Endothelial cell of umbilical vein (primary cell): ENCODE results near the gene GPR161. TPM values are rescaled to one million over a fixed set of nuclear protein-coding genes. Genes with fewer than 3 reads are reported as not detected.

Experiments
- BruUV-seq: library from RNA; stranded (reverse); fragments of 400-500 nt; replicated peaks from 2 replicates; lab custom pipeline; 2021; lab: Mats Ljungman, UMichigan
- CTCF ChIA-PET: fragments of 300-600, 350-600 bp; sonication (Branson Sonifier 250); formaldehyde crosslinking; loops from one replicate; lab custom pipeline; 2021; ENCODE audit warnings: antibody characterized with exemption, inconsistent platforms; lab: Charles Lee
- POLR2A ChIA-PET: fragments of 300-600, 350-600 bp; sonication (Branson Sonifier 250); formaldehyde crosslinking; loops from one replicate; lab custom pipeline; 2021; ENCODE audit warnings: antibody characterized with exemption, inconsistent platforms; lab: Charles Lee
- DNase-seq: peaks from one replicate; pipeline ENCODE4 v3.0.0-alpha.2; 2011; ENCODE audit warnings: low read depth, low spot score
- FAIRE-seq: peaks from 2 replicates; lab custom pipeline; 2011; peaks lifted over from hg19 to GRCh38; lab: Jason Lieb, UNC
- H2AFZ ChIP-seq: 2 replicates; pipeline ENCODE4 v1.6.0; 2012; ENCODE audit warnings: low read depth, low read length, control low read depth, inconsistent platforms
- H3K27ac ChIP-seq: 2 replicates; pipeline ENCODE4 v1.5.1; 2011; ENCODE audit warnings: low read depth, mild to moderate bottlenecking, control low read depth, low read length, moderate library complexity; ENCODE audit not compliant: insufficient read depth
- H3K27me3 ChIP-seq, 2 experiments: 2 replicates each; pipeline versions ENCODE4 v1.6.0 to v1.6.1; 2011; ENCODE audit warnings: low read length in 2 of 2, mixed read lengths in 1 of 2; ENCODE audit not compliant: control insufficient read depth in 2 of 2, insufficient read depth in 2 of 2
- H3K36me3 ChIP-seq, 2 experiments: 2 replicates in 1 of 2; 3 replicates in 1 of 2; pipeline ENCODE4 v1.5.1; 2011; ENCODE audit warnings: low read length in 2 of 2, mild to moderate bottlenecking in 1 of 2, moderate library complexity in 1 of 2; ENCODE audit not compliant: control insufficient read depth in 2 of 2, insufficient read depth in 2 of 2; ENCODE audit errors: extremely low read depth in 1 of 2
- H3K4me1 ChIP-seq: 3 replicates; pipeline ENCODE4 v1.5.1; 2011; ENCODE audit warnings: mild to moderate bottlenecking, low read length; ENCODE audit not compliant: control insufficient read depth, insufficient read depth; ENCODE audit errors: extremely low read depth
- H3K4me2 ChIP-seq: 2 replicates; pipeline ENCODE4 v1.6.1; 2011; ENCODE audit warnings: low read length, control low read depth, mixed read lengths; ENCODE audit not compliant: insufficient read depth
- H3K4me3 ChIP-seq, 3 experiments: fragments of 200-600 bp in 1 of 3; sonication (generic), shearing (Covaris generic) in 1 of 3; replicated peaks in 1 of 3; 2 replicates each; pipeline ENCODE4 v1.5.1; 2011 to 2016; ENCODE audit warnings: control low read depth in 3 of 3, low read length in 3 of 3, mild to moderate bottlenecking in 2 of 3, inconsistent platforms in 1 of 3, low read depth in 1 of 3, moderate library complexity in 1 of 3; ENCODE audit not compliant: insufficient read depth in 1 of 3
- H3K79me2 ChIP-seq: 2 replicates; pipeline ENCODE4 v1.6.0; 2012; ENCODE audit warnings: low read length, inconsistent platforms; ENCODE audit not compliant: control insufficient read depth, insufficient read depth
- H3K9ac ChIP-seq: replicated peaks from 2 replicates; pipeline ENCODE3; 2011; ENCODE audit warnings: low read length, control low read depth; ENCODE audit not compliant: insufficient read depth; ENCODE audit errors: extremely low read depth
- H3K9me1 ChIP-seq: replicated peaks from 3 replicates; pipeline ENCODE4 v1.6.0; 2011; ENCODE audit warnings: mild to moderate bottlenecking, low read length; ENCODE audit not compliant: control insufficient read depth, insufficient read depth; ENCODE audit errors: extremely low read depth
- H3K9me3 ChIP-seq: replicated peaks from 2 replicates; pipeline ENCODE4 v1.5.1; 2012; ENCODE audit warnings: low read length, inconsistent platforms; ENCODE audit not compliant: control insufficient read depth, insufficient read depth
- H4K20me1 ChIP-seq: replicated peaks from 2 replicates; pipeline ENCODE3; 2011; ENCODE audit warnings: mild to moderate bottlenecking, low read length; ENCODE audit not compliant: control insufficient read depth, insufficient read depth; ENCODE audit errors: extremely low read depth
- CTCF ChIP-seq, 2 donors: IDR thresholded peaks; 1 replicate in 1 of 2; 2 replicates in 1 of 2; pipeline ENCODE4 v1.5.1; 2011; ENCODE audit warnings: low read length in 2 of 2, mild to moderate bottlenecking in 2 of 2, moderate library complexity in 2 of 2, control low read depth in 1 of 2, inconsistent platforms in 1 of 2, low read depth in 1 of 2; ENCODE audit not compliant: insufficient read depth in 1 of 2; ENCODE audit errors: extremely low read depth in 1 of 2
- EZH2 ChIP-seq: IDR thresholded peaks from 2 replicates; pipeline ENCODE4 v1.6.1; 2012; ENCODE audit warnings: borderline replicate concordance, low read depth, mild to moderate bottlenecking, moderate library complexity, low read length, inconsistent platforms; ENCODE audit not compliant: severe bottlenecking
- FOS ChIP-seq: IDR thresholded peaks from 2 replicates; pipeline ENCODE4 v1.6.1; 2011; ENCODE audit warnings: mild to moderate bottlenecking, low read length, moderate library complexity, borderline replicate concordance; ENCODE audit not compliant: insufficient read depth
- GATA2 ChIP-seq: IDR thresholded peaks from 2 replicates; pipeline ENCODE4 v1.7.0; 2011; ENCODE audit warnings: low read depth, mild to moderate bottlenecking, moderate library complexity, mixed read lengths, low read length; ENCODE audit not compliant: insufficient read length, insufficient read depth
- JUN ChIP-seq: IDR thresholded peaks from 2 replicates; pipeline ENCODE4 v1.6.1; 2011; ENCODE audit warnings: borderline replicate concordance, low read depth; ENCODE audit not compliant: insufficient read length, insufficient read depth
- MAX ChIP-seq: IDR thresholded peaks from 2 replicates; pipeline ENCODE4 v1.6.1; 2011; ENCODE audit not compliant: insufficient read depth, insufficient read length
- MYC ChIP-seq: IDR thresholded peaks from one replicate; pipeline ENCODE4 v1.6.1; 2011; ENCODE audit warnings: mild to moderate bottlenecking, low read depth, low read length
- POLR2A ChIP-seq: IDR thresholded peaks from 2 replicates; pipeline ENCODE4 v1.6.1; 2012; ENCODE audit warnings: low read depth, mild to moderate bottlenecking, control low read depth, low read length
- POLR2AphosphoS5 ChIP-seq: IDR thresholded peaks from 2 replicates; pipeline ENCODE4 v1.6.1; 2012; ENCODE audit warnings: low read depth, mild to moderate bottlenecking, control low read depth, low read length, moderate library complexity; ENCODE audit not compliant: insufficient read depth
- dilution Hi-C: fragments of 300-500 bp; cut with MboI; formaldehyde crosslinking; loops from one replicate; pipeline ENCODE4 v1.15.0; 2019; ENCODE audit warnings: low sequenced_read_pairs; ENCODE audit not compliant: extremely low pct_ligation_motif_present
- intact Hi-C: fragments of 100-400 bp; cut with micrococcal nuclease; formaldehyde crosslinking; loops from one replicate; pipeline ENCODE4 v1.10.0; 2022
- polyA plus RNA-seq, 4 experiments: library from polyadenylated mRNA; depleted of rRNA in 3 of 4; stranded (reverse) in 3 of 4; unstranded in 1 of 4; fragments of >200 nt; gene quantifications; 2 replicates each; pipeline versions ENCODE4 v1.2.1 to v1.2.3, GENCODE V29; 2011 to 2012; ENCODE audit warnings: missing spikeins in 1 of 4
- total RNA-seq: library from RNA; stranded (reverse); gene quantifications from 2 replicates; pipeline ENCODE4 v1.2.3, GENCODE V29; 2021

The GPR161 gene
- total and polyA plus RNA-seq, 2 donors (not counting 3 experiments of a cell fraction or from before 2014, with no cell fraction given), result 34.7 to 36.5 TPM

GRCh38 chr1:168069384-168069783 lies 67.3 kb downstream of the GPR161 start:
- TF ChIP-seq FOS (no peak), POLR2AphosphoS5 (no peak), MYC (no peak), POLR2A (no peak), MAX (no peak), GATA2 (no peak), JUN (no peak), EZH2 (no peak)
- no peak overlapping the region for H3K27ac ChIP-seq
- H2AFZ ChIP-seq, result no peak overlapping the region
- H4K20me1 ChIP-seq, result no peaks in the 10 kb centered on the region
- H3K36me3 ChIP-seq, result peaks cover 3 to 5% of the 10 kb centered on the region in 2 experiments
- H3K9me3 ChIP-seq, result no peaks in the 10 kb centered on the region
- H3K27me3 ChIP-seq, result no peaks in the 10 kb centered on the region
- H3K79me2 ChIP-seq, result no peaks in the 10 kb centered on the region
- ChIA-PET CTCF (interaction anchor here (1.5 to 3.4 kb wide), 2 partner anchors 13 to 15 kb away, joined by 6 to 11 read pairs; no protein-coding TSS in a partner anchor), POLR2A (no interaction called here)
- no peak overlapping the region for H3K4me3 ChIP-seq
- dilution Hi-C loops (no loop called here), intact Hi-C loops (no loop called here)
- no peak for DNase-seq
- no TSS peak for BruUV-seq
- no peaks in the 10 kb centered on the region for H3K4me1 ChIP-seq
- H3K9ac ChIP-seq, result no peak overlapping the region
- H3K9me1 ChIP-seq, result no peaks in the 10 kb centered on the region
- no peak overlapping the region for H3K4me2 ChIP-seq
- no peak for FAIRE-seq

GRCh38 chr1:168065506-168065905 lies 71.2 kb downstream of the GPR161 start:
- no peaks in the 10 kb centered on the region for H3K4me1 ChIP-seq
- no peaks in the 10 kb centered on the region for H4K20me1 ChIP-seq
- no peaks in the 10 kb centered on the region for H3K9me3 ChIP-seq
- no peaks in the 10 kb centered on the region for H3K27me3 ChIP-seq
- H3K4me2 ChIP-seq, result no peak overlapping the region
- DNase-seq (no peak), FAIRE-seq (no peak)
- H3K79me2 ChIP-seq, result no peaks in the 10 kb centered on the region
- no peaks in the 10 kb centered on the region for H3K9me1 ChIP-seq
- BruUV-seq, result no TSS peak
- peaks cover 3% of the 10 kb centered on the region in 2 experiments for H3K36me3 ChIP-seq
- H3K4me3 ChIP-seq, result no peak overlapping the region
- no peak overlapping the region for H3K27ac ChIP-seq
- no peak for TF ChIP-seq MYC
- TF ChIP-seq FOS, result no peak
- no peak for TF ChIP-seq CTCF (IDR thresholded peaks at IDR 0.05; ENCODE audit: extremely low read depth in 1 of 2, insufficient read depth in 1 of 2, low read depth in 1 of 2, low read length in 2 of 2)
- no peak for TF ChIP-seq POLR2A
- no peak for TF ChIP-seq GATA2
- no peak for TF ChIP-seq JUN
- no peak for TF ChIP-seq POLR2AphosphoS5
- TF ChIP-seq MAX, result no peak
- TF ChIP-seq EZH2, result no peak
- dilution Hi-C loops (no loop called here), intact Hi-C loops (no loop called here)
- H3K9ac ChIP-seq, result no peak overlapping the region
- POLR2A ChIA-PET, result no interaction called here
- no peak overlapping the region for H2AFZ ChIP-seq
- CTCF ChIA-PET, result interaction anchor here (1.8 to 2.3 kb wide), 2 partner anchors 11 to 17 kb away, joined by 4 to 15 read pairs; no protein-coding TSS in a partner anchor
